HG03520 (cell line): ENCODE data around the gene CCR3.
"Not testable (repeated sequence)": the region's sequence is repeated elsewhere in the genome, so short reads cannot be mapped to it uniquely, and the experiment has no call there.

Experiments used
- ATAC-seq: cut with Tn5 transposase; IDR thresholded peaks from one replicate; pipeline ENCODE4 v1.9.1; 2021; ENCODE audit warnings: mild to moderate bottlenecking, moderate library complexity; ENCODE audit not compliant: unreplicated experiment

The CCR3 gene

GRCh38 chr3:46242120-46242519 lies at the start of gene CCR3:
Gene CCR3 (plus strand): TSS chr3:46242460. CDS start chr3:46265159, 22,699 bp downstream.
- no peak for ATAC-seq

- no peak for ATAC-seq
Observed at GRCh38 chr3:46192939-46193338, 49.3 kb upstream of the CCR3 start.

GRCh38 chr3:46193436-46193835 lies 48.8 kb upstream of the CCR3 start:
- ATAC-seq = no peak

GRCh38 chr3:46194868-46195553 lies 47.2 kb upstream of the CCR3 start:
- ATAC-seq = no peak

GRCh38 chr3:46196261-46196957 lies 45.9 kb upstream of the CCR3 start:
- ATAC-seq = no peak

GRCh38 chr3:46200211-46200610 lies 42.0 kb upstream of the CCR3 start:
- ATAC-seq = no peak

GRCh38 chr3:46200790-46201189 lies 41.5 kb upstream of the CCR3 start:
- no peak for ATAC-seq

- no peak for ATAC-seq
Observed at GRCh38 chr3:46202535-46202934, 39.7 kb upstream of the CCR3 start.

GRCh38 chr3:46203681-46204080 lies 38.6 kb upstream of the CCR3 start:
- no peak for ATAC-seq

- ATAC-seq = no peak
Observed at GRCh38 chr3:46205286-46205960, 36.8 kb upstream of the CCR3 start.

GRCh38 chr3:46206282-46207015 lies 35.8 kb upstream of the CCR3 start:
- no peak for ATAC-seq

GRCh38 chr3:46207514-46207913 lies 34.7 kb upstream of the CCR3 start:
- not testable (repeated sequence) for ATAC-seq

GRCh38 chr3:46208167-46208704 lies 34.0 kb upstream of the CCR3 start, which contains the start of gene CCR1:
Gene CCR1 (minus strand): TSS chr3:46208313. CDS start chr3:46204313, 4,000 bp downstream.
- peak; percentile 61 for ATAC-seq

- no peak for ATAC-seq
Observed at GRCh38 chr3:46209053-46209452, 33.2 kb upstream of the CCR3 start.

GRCh38 chr3:46209746-46210470 lies 32.4 kb upstream of the CCR3 start:
- no peak for ATAC-seq

- ATAC-seq = no peak
Observed at GRCh38 chr3:46212101-46212500, 30.2 kb upstream of the CCR3 start.

GRCh38 chr3:46213201-46213600 lies 29.1 kb upstream of the CCR3 start:
- no peak for ATAC-seq

- no peak for ATAC-seq
Observed at GRCh38 chr3:46214751-46215352, 27.4 kb upstream of the CCR3 start.

GRCh38 chr3:46215810-46216414 lies 26.3 kb upstream of the CCR3 start:
- ATAC-seq = no peak
